H1 (cell line): ENCODE results near the gene CPXM1. TPM values are rescaled to one million over a fixed set of nuclear protein-coding genes. Genes with fewer than 3 reads are reported as not detected.

ENCODE experiments used
- ASH2L ChIP-seq: fragments of 200-600, 300-600 bp; sonication (generic); IDR thresholded peaks from one replicate; pipeline ENCODE4 v1.7.1; 2017; ENCODE audit warnings: low read length
- ATF3 ChIP-seq: IDR thresholded peaks from 2 replicates; pipeline ENCODE4 v1.6.1; 2011; ENCODE audit warnings: low read depth, mild to moderate bottlenecking, low read length; ENCODE audit not compliant: insufficient read depth
- BACH1 ChIP-seq: IDR thresholded peaks from 2 replicates; pipeline ENCODE4 v1.6.1; 2012; ENCODE audit warnings: low read length, improper control_type of control experiment
- BCL11A ChIP-seq, 2 experiments: IDR thresholded peaks; one replicate each; pipeline ENCODE4 v1.6.1; 2011; ENCODE audit warnings: low read depth in 2 of 2, low read length in 2 of 2, mild to moderate bottlenecking in 2 of 2
- BRCA1 ChIP-seq: IDR thresholded peaks from 2 replicates; pipeline ENCODE4 v1.6.1; 2012; ENCODE audit warnings: low read depth, low read length, improper control_type of control experiment
- CHD2 ChIP-seq: IDR thresholded peaks from 2 replicates; pipeline ENCODE4 v1.6.1; 2012; ENCODE audit warnings: low read length, improper control_type of control experiment
- E2F6 ChIP-seq: IDR thresholded peaks from 2 replicates; pipeline ENCODE4 v1.6.1; 2012; ENCODE audit warnings: inconsistent platforms
- KDM4A ChIP-seq: IDR thresholded peaks from one replicate; pipeline ENCODE4 v1.7.1; 2012; ENCODE audit warnings: low read depth, mild to moderate bottlenecking, moderate library complexity, low read length, inconsistent platforms; ENCODE audit not compliant: severe bottlenecking
- MAX ChIP-seq: IDR thresholded peaks from 2 replicates; pipeline ENCODE4 v1.6.1; 2012; ENCODE audit warnings: inconsistent platforms
- PHF8 ChIP-seq: fragments of 200-600 bp; sonication (generic); conservative IDR thresholded peaks from 2 replicates; pipeline ENCODE4 v1.7.1; 2012; ENCODE audit warnings: low read depth, mild to moderate bottlenecking, inconsistent platforms, low read length, moderate library complexity
- POU5F1 ChIP-seq: IDR thresholded peaks from 2 replicates; pipeline ENCODE4 v1.6.1; 2011; ENCODE audit warnings: low read depth, mild to moderate bottlenecking, low read length, moderate library complexity
- RFX5 ChIP-seq: IDR thresholded peaks from 2 replicates; pipeline ENCODE4 v1.6.1; 2011; ENCODE audit warnings: low read depth, low read length, improper control_type of control experiment, borderline replicate concordance
- RNF2 ChIP-seq: fragments of 200-900, 300-1000 bp; sonication (generic); IDR thresholded peaks from 2 replicates; pipeline ENCODE4 v1.7.1; 2016; ENCODE audit warnings: borderline replicate concordance, low read depth, mild to moderate bottlenecking, antibody characterized with exemption, low read length; ENCODE audit not compliant: poor library complexity, severe bottlenecking; ENCODE audit errors: missing control alignments
- SIRT6 ChIP-seq: IDR thresholded peaks from one replicate; pipeline ENCODE4 v1.7.1; 2012; ENCODE audit warnings: low read length, inconsistent platforms
- SP4 ChIP-seq: IDR thresholded peaks from 2 replicates; pipeline ENCODE4 v1.6.1; 2012; ENCODE audit warnings: low read length, inconsistent platforms
- ZNF274 ChIP-seq: IDR thresholded peaks from 2 replicates; pipeline ENCODE4 v1.7.0; 2012; ENCODE audit warnings: low read length, borderline replicate concordance; ENCODE audit errors: extremely low read depth
- polyA plus RNA-seq, 7 experiments: library from polyadenylated mRNA; depleted of rRNA in 3 of 7; stranded (reverse) in 5 of 7; unstranded in 2 of 7; fragments of >200 nt in 5 of 7; fragments of 200-250 nt in 2 of 7; gene quantifications; 1 replicate in 5 of 7; 2 replicates in 1 of 7; 4 replicates in 1 of 7; pipeline versions ENCODE4 v1.2.1 to v1.2.3, GENCODE V29; 2011 to 2013; ENCODE audit warnings: missing spikeins in 2 of 7, mixed read lengths in 2 of 7
- total RNA-seq: library from RNA; stranded (reverse); fragmentation: NEBNext Ultra II Directional; extraction: Animal tissue kit (Norgen Biotek cat#: 25700); gene quantifications from 2 replicates; pipeline ENCODE4 v1.2.1, GENCODE V29; 2021

CPXM1 gene
- total and polyA plus RNA-seq, 2 of the 8 experiments (the other 6 are each of a cell fraction or from before 2014, with no cell fraction given), result 31.3 to 81.9 TPM

GRCh38 chr20:2804852-2805688, 4.6 kb upstream of the CPXM1 start (continued):
- no peak for TF ChIP-seq ZNF274
- TF ChIP-seq POU5F1, result no peak
- no peak for TF ChIP-seq ATF3
- no peak for TF ChIP-seq SIRT6
- TF ChIP-seq ASH2L, result no peak
- no peak for TF ChIP-seq BCL11A (IDR thresholded peaks at IDR 0.05; ENCODE audit: low read depth in 2 of 2, low read length in 2 of 2)
- TF ChIP-seq BRCA1, result no peak
- no peak for TF ChIP-seq CHD2
- TF ChIP-seq PHF8, result no peak
- peak; percentile 27 for TF ChIP-seq KDM4A
- no peak for TF ChIP-seq RFX5
- no peak for TF ChIP-seq MAX
- peak; percentile 19; the same call in 1 of the 2 replicates for TF ChIP-seq E2F6
- peak; percentile 35 for TF ChIP-seq RNF2
- TF ChIP-seq SP4, result no peak
- no peak for TF ChIP-seq BACH1
